Testis (tissue), 3 donors: ENCODE data around the gene BUB1. TPM values are rescaled to one million over a fixed set of nuclear protein-coding genes. Genes with fewer than 3 reads are reported as not detected.

Experiments used
- polyA plus RNA-seq: library from polyadenylated mRNA; stranded (reverse); fragments of 350-450 nt; fragmentation: Illumina TruSeq; extraction: RNeasy Lipid Tissue Mini Kit (QIAGEN cat#74804); gene quantifications from one replicate; pipeline ENCODE4 v1.2.3, GENCODE V29; 2014; ENCODE audit warnings: low read depth, low replicate concordance; ENCODE audit not compliant: insufficient read depth
- total RNA-seq, 2 donors: library from RNA; depleted of rRNA; stranded (reverse); fragments of >200 nt; gene quantifications; one replicate each; pipeline ENCODE4 v1.2.3, GENCODE V29; 2016

BUB1 gene
- total and polyA plus RNA-seq, 3 donors from 2014 or later: 50.5 to 72.9 (median 70.0) TPM

Other genes with a start within 250 kb of the BUB1 start
- 10 to 100 TPM; 11.2 to 33.0 TPM for gene LIMS4, start 205.2 kb downstream of the BUB1 start, total RNA-seq
- 4.7 TPM for gene LIMS4, start 205.2 kb downstream of the BUB1 start, polyA plus RNA-seq
- 100 to 1,000 TPM; 102 to 161 TPM for gene RGPD6, start 100.8 kb downstream of the BUB1 start, total RNA-seq
- 54.1 TPM for gene RGPD6, start 100.8 kb downstream of the BUB1 start, polyA plus RNA-seq
- 1 to 10 TPM; 5.3 to 7.9 TPM for gene ACOXL, start 54.5 kb upstream of the BUB1 start, total RNA-seq
- gene ACOXL, start 54.5 kb upstream of the BUB1 start, polyA plus RNA-seq: 4.9 TPM